Activated CD4-positive, alpha-beta T cell treated with anti-CD3 and anti-CD28 coated beads for 24 hours (primary cell): ENCODE results near the gene MLYCD.

ENCODE experiments used
- DNase-seq, 2 donors: peaks; one replicate each; pipeline ENCODE4 v3.0.0-alpha.2; 2020; ENCODE audit warnings: low read depth in 2 of 2

MLYCD gene

DNA sequence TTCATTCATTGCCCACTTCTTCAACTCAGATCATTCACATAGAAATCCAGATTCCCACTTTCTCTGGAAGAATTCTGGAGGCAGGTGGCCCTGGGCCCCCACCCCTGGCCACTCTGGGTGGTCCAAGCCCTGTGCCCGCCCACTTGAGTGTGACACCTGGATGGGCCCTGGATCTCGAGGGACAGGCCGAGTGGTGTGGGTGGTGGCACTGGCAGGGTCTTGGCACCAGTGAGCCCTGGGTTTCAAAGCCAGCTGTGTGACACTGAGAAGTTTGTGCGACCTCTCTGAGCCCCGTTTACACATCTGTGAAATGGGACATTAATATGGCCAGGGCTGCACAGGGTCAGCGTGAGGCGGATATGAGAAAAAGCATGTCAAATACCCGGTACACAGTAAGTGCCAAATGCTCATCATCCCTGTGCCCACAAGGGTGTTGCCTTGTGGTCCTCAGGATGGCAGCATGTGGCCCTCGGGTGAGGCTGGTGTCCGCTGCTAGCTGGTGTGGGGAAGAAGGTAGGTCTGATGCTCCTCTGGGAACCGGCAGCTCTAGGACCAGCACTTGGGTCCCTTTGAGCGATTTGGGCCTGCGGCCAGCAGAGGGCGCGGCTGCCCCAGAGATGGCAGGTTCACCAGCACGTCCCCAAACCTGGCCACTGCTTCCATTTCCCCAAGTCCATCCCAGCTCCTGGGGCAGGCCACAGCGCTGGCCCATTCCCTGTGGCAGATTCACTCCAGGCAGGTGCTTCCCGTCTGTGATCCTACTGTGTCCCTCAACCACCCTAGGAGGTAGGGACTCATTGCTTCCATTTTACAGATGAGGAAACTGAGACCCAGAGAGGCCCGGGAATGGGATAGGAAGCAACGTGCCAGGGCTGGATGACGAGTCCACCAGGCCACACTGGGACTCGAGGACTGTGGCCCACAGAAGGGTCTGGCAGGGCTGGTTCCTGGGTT is 57.7 kb downstream of the MLYCD start:
- peak; percentile 56 to 76 for DNase-seq

- DNase-seq = no peak
These were observed 58.5 kb downstream of the MLYCD start for GRCh38 chr16:83957296-83957855.

DNA sequence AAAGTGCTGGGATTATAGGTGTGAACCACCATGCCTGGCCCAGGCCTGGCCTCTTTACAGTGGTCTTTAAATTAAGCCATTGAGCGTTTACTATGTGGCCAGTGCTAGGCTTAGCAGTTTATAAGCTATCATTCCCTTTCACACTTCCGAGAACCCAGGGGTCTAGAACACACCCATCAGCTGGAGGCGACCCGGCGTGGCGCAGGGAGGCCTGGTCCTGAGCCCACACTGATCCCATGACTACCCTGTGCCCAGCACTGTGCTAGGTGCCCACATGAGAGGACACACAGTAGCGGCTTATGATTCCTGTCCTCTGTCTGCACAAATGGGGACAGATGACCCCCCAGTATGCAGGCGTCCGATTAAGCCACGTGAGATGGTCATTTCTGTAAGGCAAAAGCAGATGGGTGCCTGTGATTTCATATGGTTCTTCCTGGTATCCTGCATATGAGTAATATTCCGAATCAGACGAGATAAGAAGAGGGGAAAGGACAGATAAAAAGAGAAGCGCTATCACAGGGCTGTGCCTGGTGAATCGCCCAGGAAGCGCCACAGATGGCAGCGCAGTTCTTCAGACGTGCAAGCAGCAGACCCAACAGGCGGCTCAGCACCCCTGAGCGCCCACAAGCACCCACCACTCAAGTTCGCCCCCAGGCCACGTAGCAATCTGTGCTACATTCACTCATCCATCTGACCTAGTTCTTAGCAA is 59.4 kb downstream of the MLYCD start:
- no peak for DNase-seq

DNA sequence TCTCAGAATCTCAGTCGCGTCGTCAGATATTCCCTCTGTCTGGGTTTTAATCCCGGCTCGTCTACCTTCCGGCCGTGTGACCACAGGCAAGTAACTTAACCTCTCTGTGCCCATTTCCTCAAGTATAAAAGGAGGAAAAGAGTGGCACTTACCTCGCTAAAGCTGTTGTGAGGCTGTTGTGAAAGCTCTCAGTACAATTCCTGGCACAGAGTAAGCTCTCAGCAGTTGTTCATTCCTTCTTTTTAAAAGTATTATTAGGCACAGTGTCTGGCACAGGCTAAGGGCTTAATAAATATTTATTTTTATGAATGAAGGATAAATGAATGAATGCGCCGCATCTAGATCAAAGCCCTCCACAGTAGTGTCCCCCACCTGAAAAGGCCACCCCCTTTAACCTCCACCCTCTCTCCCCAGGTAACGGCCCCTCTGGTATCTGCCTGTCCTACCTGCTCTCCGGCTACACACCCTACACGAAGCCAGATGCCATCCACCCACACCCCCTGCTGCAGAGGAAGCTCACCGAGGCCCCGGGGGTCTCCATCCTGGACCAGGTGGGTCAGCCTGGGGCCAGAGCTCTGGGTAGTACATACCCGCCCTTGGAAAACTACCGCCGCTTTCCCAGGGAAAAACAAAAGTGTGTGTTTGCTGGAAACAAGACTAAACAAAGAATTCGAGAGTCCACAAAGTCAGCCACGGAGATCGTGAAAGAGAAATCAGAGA is 60.1 kb downstream of the MLYCD start:
- DNase-seq = no peak

DNA sequence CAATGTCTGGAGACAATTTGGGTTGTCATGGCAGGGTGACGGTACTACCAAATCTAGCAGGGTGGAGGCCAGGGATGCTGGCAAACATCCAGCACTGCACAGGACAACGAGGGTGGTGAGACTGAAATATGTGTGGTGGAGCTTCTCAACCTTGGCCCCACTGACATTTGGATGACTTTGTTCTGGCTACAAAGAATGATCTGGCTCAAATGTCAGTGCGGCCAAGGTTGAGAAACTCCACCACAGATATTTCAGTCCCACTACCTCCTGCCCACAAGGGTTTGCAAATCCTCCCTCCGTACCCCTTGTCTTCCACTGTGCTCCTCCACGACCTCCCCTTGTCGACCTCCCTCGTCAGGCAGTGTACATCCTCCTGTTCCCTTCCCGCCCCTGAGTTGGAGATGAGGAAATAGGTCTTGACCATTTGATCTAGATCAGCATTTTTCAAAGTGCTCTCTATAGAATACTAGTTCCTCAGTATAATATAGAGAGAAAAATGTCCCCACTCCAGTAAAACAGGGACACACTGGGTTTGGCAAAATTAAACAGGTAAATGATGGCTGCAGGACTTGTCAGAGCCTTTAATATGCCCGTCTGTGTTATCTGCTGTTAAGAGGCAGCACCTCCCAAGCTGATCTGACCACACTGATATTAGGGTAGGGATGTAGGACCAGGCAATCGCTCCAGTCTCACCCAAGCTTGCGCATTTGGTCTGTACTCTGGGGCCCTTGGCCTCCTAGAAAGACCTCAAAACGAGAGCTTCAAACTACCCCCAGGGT is 60.9 kb downstream of the MLYCD start:
- no peak for DNase-seq

DNA sequence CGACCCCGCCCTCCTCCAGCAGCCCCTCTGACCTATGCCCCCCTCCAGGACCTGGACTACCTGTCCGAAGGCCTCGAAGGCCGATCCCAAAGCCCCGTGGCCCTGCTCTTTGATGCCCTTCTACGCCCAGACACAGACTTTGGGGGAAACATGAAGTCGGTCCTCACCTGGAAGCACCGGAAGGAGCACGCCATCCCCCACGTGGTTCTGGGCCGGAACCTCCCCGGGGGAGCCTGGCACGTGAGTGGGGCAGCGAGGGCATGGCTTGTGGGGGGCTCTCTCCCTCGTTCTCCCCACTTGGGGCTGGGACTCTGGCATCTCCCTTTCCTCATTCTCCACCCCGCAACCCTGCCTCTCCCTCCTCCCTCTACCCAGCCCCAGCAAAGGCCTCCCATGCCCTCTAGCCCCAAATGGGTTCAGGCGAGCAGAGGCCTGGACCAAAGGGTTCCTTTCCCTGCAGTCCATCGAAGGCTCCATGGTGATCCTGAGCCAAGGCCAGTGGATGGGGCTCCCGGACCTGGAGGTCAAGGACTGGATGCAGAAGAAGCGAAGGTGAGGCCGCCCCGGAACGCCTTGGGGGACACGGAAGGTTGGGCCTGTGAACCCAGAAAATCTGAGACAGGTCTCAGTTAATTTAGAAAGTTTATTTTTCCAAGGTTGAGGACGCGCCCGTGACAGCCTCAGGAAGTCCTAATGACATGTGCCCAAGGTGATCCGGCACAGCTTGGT is 61.8 kb downstream of the MLYCD start:
- no peak for DNase-seq

DNA sequence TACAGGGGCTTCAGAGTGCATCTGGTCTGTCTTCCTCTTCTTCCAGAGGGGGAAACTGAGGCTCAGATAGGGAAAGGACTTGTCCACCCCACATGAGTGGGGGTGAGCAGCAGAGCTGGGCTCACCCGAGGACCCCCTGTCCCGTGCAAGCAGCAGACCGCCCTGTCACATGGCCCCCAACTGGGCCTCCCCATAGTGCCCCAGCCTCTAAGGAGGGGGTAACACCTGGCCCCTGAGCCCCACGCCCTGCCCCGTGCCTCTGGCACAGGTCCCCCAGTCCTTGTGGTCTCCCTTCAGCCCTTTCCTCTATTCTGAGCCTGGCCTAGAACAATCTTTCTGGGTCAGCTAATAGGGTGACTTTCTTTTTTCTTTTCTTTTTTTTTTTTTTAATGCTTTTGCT is 62.7 kb downstream of the MLYCD start:
- no peak for DNase-seq

GRCh38 chr16:83963277-83964119 is 64.6 kb downstream of the MLYCD start:
- no peak for DNase-seq

DNA sequence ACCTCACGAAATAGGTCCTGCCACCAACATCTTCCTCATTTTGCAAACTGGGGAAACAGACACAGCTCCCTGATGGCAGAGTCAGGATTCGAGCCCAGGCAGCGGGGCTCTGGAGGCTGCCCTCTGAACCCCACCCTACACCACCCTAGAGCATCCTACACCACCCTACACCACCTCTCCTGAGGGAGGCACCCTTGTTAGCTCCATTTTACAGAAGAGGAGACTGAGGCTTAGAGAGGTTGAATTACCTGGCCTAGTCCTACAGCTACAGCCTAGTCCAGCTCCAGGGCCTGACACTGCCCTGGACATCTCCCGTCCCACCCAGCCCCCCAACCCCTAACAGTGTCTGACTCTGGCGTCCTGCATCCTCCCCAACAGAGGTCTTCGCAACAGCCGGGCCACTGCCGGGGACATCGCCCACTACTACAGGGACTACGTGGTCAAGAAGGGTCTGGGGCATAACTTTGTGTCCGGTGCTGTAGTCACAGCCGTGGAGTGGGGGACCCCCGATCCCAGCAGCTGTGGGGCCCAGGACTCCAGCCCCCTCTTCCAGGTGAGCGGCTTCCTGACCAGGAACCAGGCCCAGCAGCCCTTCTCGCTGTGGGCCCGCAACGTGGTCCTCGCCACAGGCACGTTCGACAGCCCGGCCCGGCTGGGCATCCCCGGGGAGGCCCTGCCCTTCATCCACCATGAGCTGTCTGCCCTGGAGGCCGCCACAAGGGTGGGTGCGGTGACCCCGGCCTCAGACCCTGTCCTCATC is 65.9 kb downstream of the MLYCD start:
- no peak for DNase-seq

- DNase-seq = no peak
These were observed 66.7 kb downstream of the MLYCD start for GRCh38 chr16:83965444-83966152.

GRCh38 chr16:83966153-83966696 is 67.3 kb downstream of the MLYCD start:
- no peak for DNase-seq

- no peak for DNase-seq
These were observed 68.2 kb downstream of the MLYCD start for GRCh38 chr16:83967091-83967490.

DNA sequence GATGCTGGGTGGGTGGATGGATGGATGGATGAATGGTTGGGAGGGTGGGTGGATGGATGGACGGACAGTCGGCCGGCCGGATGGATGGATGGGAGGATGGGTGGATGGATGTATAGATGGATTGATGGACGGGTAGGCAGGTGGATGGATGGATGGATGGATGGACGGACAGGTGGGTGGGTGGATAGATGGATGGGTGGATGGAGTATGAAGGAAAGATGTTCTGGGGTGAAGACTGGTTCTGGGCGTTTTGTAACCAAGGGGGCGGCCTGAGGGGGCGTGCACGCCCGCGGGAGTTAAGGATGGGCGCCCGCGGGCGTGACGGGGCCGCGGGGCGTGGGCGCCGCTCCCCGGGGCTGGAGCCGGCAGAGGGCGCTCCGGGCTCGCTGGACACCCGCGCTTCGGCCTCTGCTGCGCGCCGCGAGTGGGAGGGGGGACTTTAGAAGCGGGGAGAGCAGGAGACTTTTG is 69.0 kb downstream of the MLYCD start, which contains the start of gene NECAB2:
Gene NECAB2 (plus strand): TSS at position 407 of the 468 bp plus-strand sequence. CDS start 405 bp downstream, outside the sequence.
- peak in 1 of 2 donors; percentile 15 for DNase-seq

DNA sequence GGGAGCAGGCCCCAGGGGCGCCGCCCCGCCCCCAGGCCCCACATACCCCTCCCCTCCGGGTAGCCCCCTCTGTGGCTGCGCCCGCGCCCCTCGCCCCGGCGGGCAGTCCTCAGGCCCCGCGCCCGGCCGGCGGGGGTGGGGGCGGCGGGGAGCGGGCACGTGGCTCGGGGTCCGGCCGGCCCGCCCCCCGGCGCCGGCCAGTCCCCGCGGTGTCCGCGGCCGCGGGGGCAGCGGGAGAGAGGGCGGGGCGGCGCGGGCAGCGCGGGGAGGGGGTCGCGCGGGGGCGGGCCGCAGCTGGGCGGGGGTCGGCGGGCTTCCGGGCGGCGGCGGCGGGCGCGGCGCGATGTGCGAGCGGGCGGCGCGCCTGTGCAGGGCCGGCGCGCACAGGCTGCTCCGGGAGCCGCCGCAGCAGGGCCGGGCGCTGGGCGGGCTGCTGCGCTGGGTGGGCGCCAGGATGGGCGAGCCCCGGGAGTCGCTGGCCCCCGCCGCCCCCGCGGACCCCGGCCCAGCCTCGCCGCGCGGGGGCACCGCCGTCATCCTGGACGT is 69.5 kb downstream of the MLYCD start:
- no peak for DNase-seq

GRCh38 chr16:83968891-83969649 is 70.2 kb downstream of the MLYCD start:
- DNase-seq = no peak

DNA sequence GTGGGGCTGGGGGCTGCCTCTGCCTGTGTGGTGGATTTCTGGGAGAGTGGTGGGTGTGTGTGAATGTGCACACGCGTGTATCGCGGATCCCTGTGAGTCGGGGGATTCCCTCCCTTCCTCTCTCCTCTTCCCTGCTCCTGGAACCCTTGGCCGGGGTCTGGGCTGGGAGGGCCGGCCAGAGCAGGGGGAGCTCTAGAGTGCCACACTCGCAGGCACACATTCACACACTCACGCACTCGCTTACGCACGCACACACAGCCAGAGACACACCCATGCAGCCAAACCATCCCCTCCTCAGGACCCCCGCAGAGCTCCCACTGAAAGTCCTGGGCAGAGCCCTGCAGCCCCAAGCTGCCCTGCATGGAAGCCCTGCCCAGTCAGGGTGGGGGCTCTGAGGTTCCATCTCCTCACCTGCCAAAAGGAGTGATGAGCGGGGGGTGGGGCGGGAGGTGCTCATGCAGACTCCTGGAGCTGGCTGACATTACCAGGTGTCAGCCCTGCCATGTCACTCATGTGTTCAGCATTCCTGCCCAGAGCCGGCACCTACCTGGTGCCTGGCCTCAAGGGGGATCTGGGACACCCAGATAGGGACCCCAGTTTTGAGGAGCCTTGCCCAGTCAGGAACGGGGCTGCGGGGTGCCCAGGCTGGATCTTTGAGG is 71.0 kb downstream of the MLYCD start:
- no peak for DNase-seq
